ENCODE data around the gene SEMA4A. TPM values are rescaled to one million over a fixed set of nuclear protein-coding genes. Genes with fewer than 3 reads are reported as not detected.

The SEMA4A gene
- polyA plus RNA-seq, 1 donor from 2014 or later = 17.1 TPM

GRCh38 chr1:156140879-156141707 lies 12.3 kb upstream of the SEMA4A start:
- no peak overlapping the region for H3K9ac ChIP-seq (ENCODE audit: low read length)
- no peak overlapping the region for H2AFZ ChIP-seq (ENCODE audit: low read depth, low read length)
- H3K9me2 ChIP-seq (ENCODE audit: insufficient read depth, low read length) = no peaks in the 10 kb centered on the region
- no peaks in the 10 kb centered on the region for H3K9me3 ChIP-seq (ENCODE audit: low read length)
- H3K4me3 ChIP-seq (ENCODE audit: low read length) = no peak overlapping the region
- H3K36me3 ChIP-seq (ENCODE audit: insufficient read depth, low read length) = no peaks in the 10 kb centered on the region
- H3K27me3 ChIP-seq (ENCODE audit: insufficient read depth, low read depth, low read length) = no peaks in the 10 kb centered on the region
- H3K79me2 ChIP-seq (replicated peaks; ENCODE audit: insufficient read depth, low read length) = no peaks in the 10 kb centered on the region
- H3K27ac ChIP-seq (ENCODE audit: low read length) = no peak overlapping the region
- TF ChIP-seq SMC3 (conservative IDR thresholded peaks at IDR 0.05; ENCODE audit: poor library complexity) = peak; percentile 61
- peak; percentile 65 for TF ChIP-seq CTCF (IDR thresholded peaks at IDR 0.05; ENCODE audit: poor library complexity, severe bottlenecking)
- no peak for TF ChIP-seq TAF1 (IDR thresholded peaks at IDR 0.05; ENCODE audit: low read depth)
- no peak for TF ChIP-seq MXI1 (conservative IDR thresholded peaks at IDR 0.05; ENCODE audit: poor library complexity, severe bottlenecking)
- no peak for TF ChIP-seq EZH2 (IDR thresholded peaks at IDR 0.05; ENCODE audit: borderline replicate concordance, insufficient read depth, low read length, poor library complexity, severe bottlenecking)
- peak; percentile 65 for TF ChIP-seq RAD21 (conservative IDR thresholded peaks at IDR 0.05)
- TF ChIP-seq POLR2AphosphoS5 (IDR thresholded peaks at IDR 0.05) = no peak
- no peak for TF ChIP-seq EP300 (conservative IDR thresholded peaks at IDR 0.05; ENCODE audit: poor library complexity, severe bottlenecking)
- no peak for TF ChIP-seq REST (IDR thresholded peaks at IDR 0.05; ENCODE audit: borderline replicate concordance)
- no peaks in the 10 kb centered on the region for H3F3A ChIP-seq (ENCODE audit: insufficient read depth, low read length, poor library complexity, severe bottlenecking)
- no peak overlapping the region for H3K4me2 ChIP-seq (ENCODE audit: low read length)
- no peaks in the 10 kb centered on the region for H4K20me1 ChIP-seq (ENCODE audit: insufficient read depth)

- no peaks in the 10 kb centered on the region for H4K20me1 ChIP-seq (ENCODE audit: insufficient read depth)
- H3K27me3 ChIP-seq (ENCODE audit: insufficient read depth, low read depth, low read length) = no peaks in the 10 kb centered on the region
- H3K4me2 ChIP-seq (ENCODE audit: low read length) = no peak overlapping the region
- no peaks in the 10 kb centered on the region for H3F3A ChIP-seq (ENCODE audit: insufficient read depth, low read length, poor library complexity, severe bottlenecking)
- H3K4me3 ChIP-seq (ENCODE audit: low read length) = no peak overlapping the region
- no peaks in the 10 kb centered on the region for H3K9me3 ChIP-seq (ENCODE audit: low read length)
- H2AFZ ChIP-seq (ENCODE audit: low read depth, low read length) = no peak overlapping the region
- no peak overlapping the region for H3K27ac ChIP-seq (ENCODE audit: low read length)
- no peaks in the 10 kb centered on the region for H3K9me2 ChIP-seq (ENCODE audit: insufficient read depth, low read length)
- H3K79me2 ChIP-seq (replicated peaks; ENCODE audit: insufficient read depth, low read length) = no peaks in the 10 kb centered on the region
- no peaks in the 10 kb centered on the region for H3K36me3 ChIP-seq (ENCODE audit: insufficient read depth, low read length)
- H3K9ac ChIP-seq (ENCODE audit: low read length) = no peak overlapping the region
- TF ChIP-seq RAD21 (conservative IDR thresholded peaks at IDR 0.05) = no peak
- no peak for TF ChIP-seq TAF1 (IDR thresholded peaks at IDR 0.05; ENCODE audit: low read depth)
- no peak for TF ChIP-seq REST (IDR thresholded peaks at IDR 0.05; ENCODE audit: borderline replicate concordance)
- no peak for TF ChIP-seq EZH2 (IDR thresholded peaks at IDR 0.05; ENCODE audit: borderline replicate concordance, insufficient read depth, low read length, poor library complexity, severe bottlenecking)
- TF ChIP-seq MXI1 (conservative IDR thresholded peaks at IDR 0.05; ENCODE audit: poor library complexity, severe bottlenecking) = no peak
- no peak for TF ChIP-seq SMC3 (conservative IDR thresholded peaks at IDR 0.05; ENCODE audit: poor library complexity)
- no peak for TF ChIP-seq CTCF (IDR thresholded peaks at IDR 0.05; ENCODE audit: poor library complexity, severe bottlenecking)
- TF ChIP-seq EP300 (conservative IDR thresholded peaks at IDR 0.05; ENCODE audit: poor library complexity, severe bottlenecking) = no peak
- TF ChIP-seq POLR2AphosphoS5 (IDR thresholded peaks at IDR 0.05) = no peak
Observed at GRCh38 chr1:156143765-156144489, 9.5 kb upstream of the SEMA4A start.

Data from neural cell (in vitro differentiated cells).